Breast epithelium (tissue), 4 donors: ENCODE measurements around the gene SLC22A23. TPM values are rescaled to one million over a fixed set of nuclear protein-coding genes. Genes with fewer than 3 reads are reported as not detected.
A peak's percentile ranks its signal among the peaks of the same experiment; 100 is the strongest.
"Not testable (repeated sequence)": the region's sequence is repeated elsewhere in the genome, so short reads cannot be mapped to it uniquely, and the experiment has no call there.

ENCODE experiments used
- DNase-seq, 2 donors: peaks; one replicate each; pipeline ENCODE4 v3.0.0-alpha.2; 2019; ENCODE audit warnings: low spot score in 2 of 2
- H3K27ac ChIP-seq, 2 donors: fragments of 200-600 bp; sonication (generic) in 1 of 2; one replicate each; pipeline ENCODE4 v1.5.1; 2016 to 2019; ENCODE audit warnings: mild to moderate bottlenecking in 1 of 2
- H3K27me3 ChIP-seq, 2 donors: fragments of 200-600 bp; sonication (generic) in 1 of 2; one replicate each; pipeline versions ENCODE4 v1.5.1 to v1.6.0; 2017 to 2019; ENCODE audit warnings: control low read depth in 1 of 2, mild to moderate bottlenecking in 1 of 2
- H3K36me3 ChIP-seq: fragments of 200-600 bp; one replicate; pipeline ENCODE4 v1.5.1; 2019
- H3K4me1 ChIP-seq, 2 donors: fragments of 200-600 bp; sonication (generic); one replicate each; pipeline ENCODE4 v1.5.1; 2016 to 2019; ENCODE audit warnings: control low read depth in 1 of 2
- H3K4me3 ChIP-seq, 3 donors: fragments of 200-600 bp; sonication (generic); 1 replicate in 2 of 3; 2 replicates in 1 of 3; pipeline ENCODE4 v1.5.1; 2016 to 2019; ENCODE audit warnings: mild to moderate bottlenecking in 3 of 3, moderate library complexity in 2 of 3
- H3K9me3 ChIP-seq, 2 donors: fragments of 200-600 bp; sonication (generic) in 1 of 2; one replicate each; pipeline ENCODE4 v1.5.1; 2016 to 2019; ENCODE audit warnings: control low read depth in 1 of 2
- CTCF ChIP-seq, 3 donors: fragments of 450-650 bp; IDR thresholded peaks; one replicate each; pipeline ENCODE4 v1.5.1; 2016 to 2017; ENCODE audit warnings: antibody characterized with exemption in 3 of 3, mild to moderate bottlenecking in 3 of 3, moderate library complexity in 3 of 3
- POLR2A ChIP-seq: fragments of 450-650 bp; IDR thresholded peaks from one replicate; pipeline ENCODE4 v1.6.1; 2016; ENCODE audit warnings: antibody characterized with exemption, mild to moderate bottlenecking, moderate library complexity
- POLR2AphosphoS5 ChIP-seq, 3 donors: sonication (generic); formaldehyde crosslinking; IDR thresholded peaks; one replicate each; pipeline ENCODE4 v1.6.1; 2017; ENCODE audit warnings: antibody characterized with exemption in 3 of 3
- intact Hi-C: fragments of 100-400 bp; cut with DNase I; formaldehyde crosslinking; loops from one replicate; pipeline ENCODE4 v1.15.1; 2023; ENCODE audit warnings: low total_unique reads
- total RNA-seq, 3 donors: library from RNA; depleted of rRNA; stranded (reverse); fragments of >200 nt; gene quantifications; one replicate each; pipeline ENCODE4 v1.1.0, GENCODE V29; 2016

Gene SLC22A23
- total RNA-seq, 3 donors from 2014 or later = 10.9 to 26.3 (median 22.9) TPM

GRCh38 chr6:3378808-3379207, 78.0 kb downstream of the SLC22A23 start:
- Histone ChIP-seq H3K4me1 (peaks cover 0 to 12% of the 10 kb centered on the region in 2 donors), H3K27ac (peak overlapping the region; percentile 80 to 84)
- H3K36me3 ChIP-seq, DNase-seq, H3K27me3 ChIP-seq, intact Hi-C loops, H3K4me3 ChIP-seq, H3K9me3 ChIP-seq: not testable (repeated sequence)
- peak in 1 of 3 donors; percentile 18 for TF ChIP-seq POLR2AphosphoS5 (IDR thresholded peaks at IDR 0.05)

- H3K36me3 ChIP-seq, H3K27me3 ChIP-seq, H3K9me3 ChIP-seq, intact Hi-C loops, H3K4me3 ChIP-seq, DNase-seq: not testable (repeated sequence)
- H3K27ac ChIP-seq = peak overlapping the region; percentile 80 to 88
- H3K4me1 ChIP-seq = peaks cover 0 to 12% of the 10 kb centered on the region in 2 donors
These were observed 78.5 kb downstream of the SLC22A23 start for GRCh38 chr6:3378398-3378782.

DNA sequence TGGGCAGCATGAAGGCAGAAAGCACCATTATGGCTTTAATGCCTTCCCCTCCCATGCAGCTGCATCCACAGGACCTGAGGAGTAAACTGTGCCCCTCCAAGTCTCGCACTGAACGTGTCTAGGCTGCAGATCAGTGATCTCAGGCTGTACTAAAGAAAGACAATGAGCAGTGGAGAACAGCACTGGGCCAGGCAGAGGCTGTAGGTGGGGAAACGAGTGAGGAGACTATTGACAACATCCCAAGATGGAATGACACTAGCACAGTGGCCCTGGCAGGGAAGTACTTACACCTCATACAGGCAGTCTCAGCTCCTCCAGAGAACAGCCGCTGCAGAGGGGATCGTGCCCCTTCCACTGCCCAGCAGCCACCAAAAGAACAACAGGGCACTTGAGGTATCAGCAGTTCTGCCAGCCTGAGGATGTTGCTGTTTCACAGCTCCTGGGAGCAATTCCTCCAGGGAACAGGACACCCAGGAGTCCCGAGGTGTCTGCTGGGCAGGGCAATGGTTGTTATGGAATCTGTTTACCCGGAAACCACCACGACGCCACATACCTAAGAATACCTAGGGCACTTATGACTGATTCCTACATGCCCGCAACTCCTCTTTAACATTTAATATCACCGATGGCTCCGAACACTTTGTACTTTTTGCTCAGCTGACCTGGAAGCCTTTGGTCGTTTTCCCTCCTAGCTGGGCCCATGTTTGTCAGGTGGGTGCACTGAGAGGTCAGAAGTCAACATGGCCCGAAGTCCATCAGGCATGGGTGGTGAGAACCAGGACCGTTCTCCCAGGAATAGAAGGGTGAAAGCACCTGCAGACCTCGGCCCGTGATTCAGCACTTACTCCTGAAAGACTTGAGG, 79.1 kb downstream of the SLC22A23 start:
- no peak overlapping the region for H3K4me3 ChIP-seq
- intact Hi-C loops = no loop called here
- no peaks in the 10 kb centered on the region for H3K27me3 ChIP-seq
- TF ChIP-seq POLR2AphosphoS5 (IDR thresholded peaks at IDR 0.05) (peak in 2 of 3 donors; percentile 53 to 70), POLR2A (no peak), CTCF (IDR thresholded peaks at IDR 0.05) (no peak)
- H3K9me3 ChIP-seq = no peaks in the 10 kb centered on the region
- DNase-seq = peak; percentile 75 to 86
- peak overlapping the region; percentile 80 to 88 for H3K27ac ChIP-seq
- peaks cover 0 to 12% of the 10 kb centered on the region in 2 donors for H3K4me1 ChIP-seq
- no peaks in the 10 kb centered on the region for H3K36me3 ChIP-seq

GRCh38 chr6:3376893-3377535, 79.8 kb downstream of the SLC22A23 start:
- no peak for DNase-seq
- Histone ChIP-seq H3K27ac (peak overlapping the region; percentile 80 to 88), H3K4me3 (no peak overlapping the region), H3K27me3 (no peaks in the 10 kb centered on the region), H3K36me3 (no peaks in the 10 kb centered on the region), H3K4me1 (peaks cover 0 to 12% of the 10 kb centered on the region in 2 donors), H3K9me3 (no peaks in the 10 kb centered on the region)
- intact Hi-C loops = no loop called here
- no peak for TF ChIP-seq POLR2AphosphoS5 (IDR thresholded peaks at IDR 0.05)
- TF ChIP-seq POLR2A = no peak
- TF ChIP-seq CTCF (IDR thresholded peaks at IDR 0.05) = no peak

DNA sequence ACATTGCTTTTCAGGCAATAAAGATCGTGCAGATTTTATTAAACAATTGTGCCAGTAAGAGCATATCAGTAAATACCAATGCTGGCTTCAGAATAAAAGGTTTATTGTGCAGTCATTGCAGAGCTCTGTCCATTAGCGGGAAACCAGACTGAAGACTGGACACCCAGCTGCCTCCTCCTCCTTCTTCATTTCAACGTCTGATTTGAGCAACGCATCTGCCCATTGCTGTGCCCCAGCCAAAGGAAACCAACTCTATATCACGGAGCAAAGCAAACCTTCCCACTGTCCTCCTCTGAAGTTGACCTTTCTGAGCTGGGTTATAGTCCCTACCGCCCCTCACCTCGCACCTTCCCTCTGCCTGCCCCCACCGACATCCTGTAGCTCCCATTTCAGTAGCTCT, 80.8 kb downstream of the SLC22A23 start:
- intact Hi-C loops = no loop called here
- no peak for DNase-seq
- Histone ChIP-seq H3K27ac (peak overlapping the region in 1 of 2 donors; percentile 10), H3K4me1 (peaks cover 0 to 10% of the 10 kb centered on the region in 2 donors), H3K27me3 (no peaks in the 10 kb centered on the region), H3K4me3 (no peak overlapping the region), H3K9me3 (no peaks in the 10 kb centered on the region), H3K36me3 (no peaks in the 10 kb centered on the region)
- TF ChIP-seq POLR2A = no peak

DNA sequence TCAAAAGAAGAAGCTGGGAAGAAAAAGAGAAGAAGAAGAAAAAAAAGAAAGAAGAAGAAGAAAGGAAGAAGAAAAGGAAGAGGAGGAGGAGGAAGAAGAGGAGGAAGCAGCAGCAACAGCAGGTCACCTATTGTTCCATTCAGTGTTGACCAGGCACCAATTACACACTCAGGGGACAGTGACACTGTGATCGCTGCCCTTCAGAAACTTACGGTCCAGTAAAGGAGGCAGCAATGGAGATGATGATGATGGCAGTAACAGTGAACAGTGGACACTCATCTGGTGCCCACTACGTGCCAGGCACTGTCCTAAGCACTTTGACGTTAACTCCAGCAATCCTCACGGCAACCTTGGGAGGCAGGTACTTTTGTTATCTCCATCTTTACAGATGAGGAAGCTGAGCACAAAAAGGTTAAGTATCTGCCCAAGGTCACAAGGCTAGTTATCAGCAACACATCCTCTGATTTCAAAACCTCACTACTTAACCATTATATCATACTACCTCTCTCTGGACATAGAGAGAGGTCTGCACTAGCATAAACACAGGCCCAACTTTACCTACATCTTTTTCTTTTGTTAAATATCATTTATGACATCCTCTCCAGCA, 83.2 kb downstream of the SLC22A23 start:
- no peak overlapping the region for H3K4me3 ChIP-seq
- no peaks in the 10 kb centered on the region for H3K9me3 ChIP-seq
- H3K4me1 ChIP-seq = peaks cover 0 to 8% of the 10 kb centered on the region in 2 donors
- H3K36me3 ChIP-seq = no peaks in the 10 kb centered on the region
- no peak overlapping the region for H3K27ac ChIP-seq
- no peak for DNase-seq
- no peak for TF ChIP-seq CTCF (IDR thresholded peaks at IDR 0.05)
- no peak for TF ChIP-seq POLR2A
- TF ChIP-seq POLR2AphosphoS5 (IDR thresholded peaks at IDR 0.05) = no peak
- intact Hi-C loops = no loop called here
- no peaks in the 10 kb centered on the region for H3K27me3 ChIP-seq
